NCI-H2196 (cell line): Measurements from ENCODE around the gene ASPRV1.
"Not testable (repeated sequence)": the region's sequence is repeated elsewhere in the genome, so short reads cannot be mapped to it uniquely, and the experiment has no call there.

ENCODE experiments used
- DNase-seq: peaks from one replicate; lab custom pipeline; 2025; ENCODE audit not compliant: unreplicated experiment; lab: John Stamatoyannopoulos, UW

Gene ASPRV1

DNA sequence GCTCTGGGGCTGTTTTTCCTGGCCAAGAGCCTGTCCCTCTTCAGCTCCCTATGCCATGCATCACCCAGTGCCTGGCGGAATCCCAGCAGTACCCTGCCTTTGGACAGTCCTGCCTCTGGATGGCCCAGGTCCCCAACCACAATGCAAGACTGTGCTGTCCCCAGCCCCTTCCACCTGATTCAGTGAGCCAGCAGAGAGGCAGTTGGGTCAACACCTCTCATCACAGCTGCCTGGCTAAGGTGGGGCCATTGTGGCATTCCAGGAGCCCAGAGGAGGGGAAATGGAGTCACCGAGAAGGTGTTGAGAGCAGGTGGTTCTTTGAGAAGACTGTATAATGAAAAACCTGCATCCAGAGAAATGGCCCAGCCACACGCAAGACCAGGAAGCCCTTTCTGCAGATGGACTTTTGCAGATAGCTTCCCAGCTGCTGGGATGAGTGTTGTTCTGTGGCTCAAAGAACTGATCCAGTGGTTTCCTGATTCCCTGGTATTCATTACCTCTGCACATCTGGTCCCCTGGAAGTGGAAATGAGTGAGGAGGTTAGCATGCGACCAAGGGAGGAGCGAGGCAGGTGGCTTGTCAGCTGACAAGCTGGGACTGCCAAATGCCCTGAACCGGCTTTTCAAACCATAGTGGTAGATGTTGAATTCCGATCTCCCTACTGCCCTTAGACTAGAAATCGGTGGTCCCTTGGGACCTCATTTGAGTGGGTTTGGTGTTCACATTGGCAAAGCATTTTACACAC is 1.7 kb upstream of the ASPRV1 start:
- DNase-seq, result no peak

- DNase-seq, result no peak
Observed at GRCh38 chr2:69960821-69961220, 610 bp downstream of the ASPRV1 start.

DNA sequence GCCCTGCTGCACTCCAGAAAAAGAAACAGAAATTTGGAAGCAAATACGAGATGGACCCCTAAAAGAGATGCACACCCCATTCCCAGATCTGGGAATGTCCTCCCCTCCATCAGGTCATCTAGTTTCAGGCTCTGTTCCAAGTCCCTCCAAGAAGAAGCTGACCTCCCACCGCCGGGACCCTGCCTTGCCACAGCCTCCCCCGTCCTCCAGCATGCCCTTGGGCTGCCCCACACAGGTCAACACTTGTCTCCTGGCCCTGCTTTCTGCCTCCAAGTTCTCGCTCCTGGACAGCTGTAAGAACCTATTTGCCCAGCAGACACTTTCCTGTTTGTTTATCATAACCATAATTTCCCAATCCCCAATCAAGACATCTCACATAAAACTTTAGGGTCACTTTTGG is 2.0 kb downstream of the ASPRV1 start:
- DNase-seq, result no peak

GRCh38 chr2:69958480-69958879 is 3.0 kb downstream of the ASPRV1 start:
- no peak for DNase-seq

DNA sequence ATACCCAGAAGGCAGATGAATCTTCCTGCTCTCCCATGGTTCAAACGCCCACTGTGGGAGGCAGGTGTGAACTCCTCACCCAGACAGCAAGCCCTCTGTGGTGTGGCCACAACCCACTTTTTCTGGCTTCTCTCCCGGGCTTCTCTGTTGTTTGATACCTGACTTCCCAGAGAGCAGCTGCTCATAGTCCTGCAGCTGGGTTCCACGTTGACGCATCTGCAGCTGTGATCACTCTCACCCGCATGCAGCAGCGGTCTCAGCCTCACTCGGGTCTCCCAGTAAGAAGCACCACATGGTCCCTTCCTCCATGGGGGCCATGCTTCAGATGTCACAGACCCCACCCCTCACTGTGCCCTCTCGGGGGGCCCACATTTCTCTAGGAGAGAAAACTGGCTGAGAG is 3.5 kb downstream of the ASPRV1 start:
- DNase-seq, result peak; percentile 5

GRCh38 chr2:69956475-69956979 is 4.9 kb downstream of the ASPRV1 start:
- no peak for DNase-seq

GRCh38 chr2:69955029-69955428 is 6.4 kb downstream of the ASPRV1 start:
- no peak for DNase-seq

DNA sequence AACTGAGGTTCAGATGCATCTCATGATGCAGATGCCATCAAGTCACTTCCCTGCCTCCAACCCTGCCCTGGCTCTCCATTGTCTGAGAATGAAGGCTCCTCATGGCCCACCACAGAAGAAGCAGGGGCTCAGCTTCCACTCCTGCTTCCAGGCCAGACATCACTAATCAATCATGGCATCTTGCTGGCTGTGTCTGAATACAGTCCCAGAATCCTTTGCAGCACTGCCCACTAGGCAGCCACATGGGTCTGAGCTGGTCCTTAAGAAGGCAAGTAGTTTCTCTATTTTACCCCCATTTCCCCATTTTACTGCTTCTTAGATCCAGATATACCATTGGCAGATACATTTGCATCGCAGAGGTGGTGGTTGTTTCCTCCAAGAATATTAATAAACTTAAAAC is 7.3 kb downstream of the ASPRV1 start:
- no peak for DNase-seq

- DNase-seq, result no peak
Observed at GRCh38 chr2:69952336-69953115, 8.9 kb downstream of the ASPRV1 start.

GRCh38 chr2:69950671-69951070 is 10.8 kb downstream of the ASPRV1 start:
- DNase-seq, result not testable (repeated sequence)

DNA sequence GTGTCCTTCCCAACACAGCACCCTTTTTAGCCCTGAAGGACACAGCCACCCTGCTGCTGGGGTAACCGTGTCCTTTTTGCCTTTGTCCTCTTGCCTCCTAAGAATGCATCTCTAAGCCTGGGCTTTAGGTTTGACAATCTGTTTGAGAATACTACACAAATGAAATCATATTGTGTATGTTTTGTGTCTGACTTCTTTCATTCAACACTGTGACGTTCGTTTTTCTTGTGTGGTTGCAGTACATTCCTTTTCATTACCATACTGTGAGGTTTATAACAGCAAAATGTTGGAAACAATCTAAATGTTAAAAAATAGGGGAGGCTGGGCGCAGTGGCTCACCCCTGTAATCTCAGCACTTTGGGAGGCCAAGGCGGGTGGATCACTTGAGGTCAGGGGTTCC is 11.2 kb downstream of the ASPRV1 start:
- no peak for DNase-seq

GRCh38 chr2:69948963-69949645 is 12.3 kb downstream of the ASPRV1 start:
- no peak for DNase-seq

DNA sequence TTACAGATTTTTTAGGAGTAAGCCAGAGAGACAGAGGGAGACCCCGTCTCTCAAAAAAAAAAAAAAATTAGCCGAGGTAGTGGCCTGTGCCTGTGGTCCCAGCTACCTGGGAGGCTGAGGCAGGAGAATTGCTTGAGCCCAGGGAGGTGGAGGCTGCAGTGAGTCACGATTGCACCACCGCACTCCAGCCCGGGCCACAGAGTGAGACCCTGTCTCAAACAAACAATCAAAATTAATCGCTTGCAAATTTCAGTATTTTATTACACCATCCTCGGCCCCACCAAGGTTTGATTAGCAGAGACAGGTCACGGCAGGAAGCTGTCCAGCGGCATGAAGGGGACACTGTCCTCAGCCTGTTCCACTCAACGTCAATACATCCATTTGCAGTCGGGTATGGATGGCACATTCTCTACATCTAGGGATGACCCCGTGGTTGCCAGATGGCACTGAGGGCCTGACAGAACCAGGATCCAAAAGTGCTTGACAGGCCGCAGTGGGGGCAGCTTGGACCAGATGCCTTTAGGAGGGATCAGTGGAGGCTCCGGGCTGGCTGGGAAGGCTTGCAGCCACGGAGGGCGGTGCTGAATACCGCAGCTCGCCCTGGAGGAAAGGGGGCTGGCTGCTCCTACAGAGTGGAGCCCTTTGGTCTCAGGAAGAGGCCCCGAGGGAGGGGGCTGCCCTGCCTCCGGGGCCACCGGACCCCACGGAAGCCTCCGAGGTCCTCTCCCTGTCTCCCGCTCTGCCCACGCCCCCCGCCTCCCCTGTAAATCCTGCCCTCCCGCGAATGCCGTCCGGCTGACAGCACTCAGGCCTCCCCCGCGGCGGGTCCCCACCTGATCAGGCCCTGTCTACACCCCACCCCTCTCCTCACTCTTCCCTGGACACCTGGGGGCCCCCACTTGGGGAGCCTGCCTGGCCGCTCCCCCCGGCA is 13.1 kb downstream of the ASPRV1 start:
- no peak for DNase-seq

GRCh38 chr2:69947325-69947931 is 14.0 kb downstream of the ASPRV1 start:
- DNase-seq, result no peak

DNA sequence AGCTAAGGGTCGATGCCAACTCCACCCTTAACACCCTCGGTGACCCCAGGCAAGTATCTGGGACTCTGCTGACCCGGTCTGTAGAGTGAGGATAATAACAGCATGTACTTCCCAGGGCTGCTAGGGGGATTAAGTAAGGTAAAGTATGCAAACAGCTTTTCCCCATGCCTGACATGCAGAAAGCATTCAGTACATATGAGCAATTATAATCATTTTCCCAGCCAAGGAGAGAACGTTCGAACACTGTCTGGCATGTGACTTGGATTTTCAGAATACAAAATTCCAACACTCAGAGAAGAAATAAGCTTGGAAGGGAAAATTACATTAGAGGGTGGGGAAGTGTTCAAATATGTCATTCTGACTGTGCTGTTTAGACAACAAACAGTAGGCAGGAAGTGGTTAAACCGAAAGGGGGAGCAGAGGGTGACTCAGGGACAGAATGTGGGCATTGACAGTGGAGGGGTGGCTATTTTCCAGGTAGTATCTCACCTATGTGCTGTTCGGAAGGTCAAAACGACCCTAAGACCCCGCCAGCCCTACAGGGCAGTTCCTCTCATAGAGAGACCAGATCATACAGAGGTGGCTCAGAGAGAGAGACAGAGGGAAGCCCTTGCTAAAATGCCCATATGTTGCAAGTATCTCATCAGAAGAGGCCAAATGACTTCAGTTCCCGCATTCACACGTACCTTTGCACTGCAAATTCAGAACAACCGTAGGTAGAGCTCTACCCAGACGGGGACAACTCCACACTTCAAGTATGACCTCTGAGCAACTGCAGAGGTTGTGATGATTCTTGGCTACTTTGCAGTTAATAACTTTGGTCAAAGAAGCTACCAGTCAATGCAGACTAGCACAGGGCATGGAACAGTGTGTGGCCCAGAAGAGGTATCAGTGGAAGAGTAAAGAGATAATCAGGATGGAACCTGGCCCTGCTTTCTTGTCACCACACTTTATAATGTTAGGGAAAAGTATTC is 14.8 kb downstream of the ASPRV1 start:
- DNase-seq, result no peak

DNA sequence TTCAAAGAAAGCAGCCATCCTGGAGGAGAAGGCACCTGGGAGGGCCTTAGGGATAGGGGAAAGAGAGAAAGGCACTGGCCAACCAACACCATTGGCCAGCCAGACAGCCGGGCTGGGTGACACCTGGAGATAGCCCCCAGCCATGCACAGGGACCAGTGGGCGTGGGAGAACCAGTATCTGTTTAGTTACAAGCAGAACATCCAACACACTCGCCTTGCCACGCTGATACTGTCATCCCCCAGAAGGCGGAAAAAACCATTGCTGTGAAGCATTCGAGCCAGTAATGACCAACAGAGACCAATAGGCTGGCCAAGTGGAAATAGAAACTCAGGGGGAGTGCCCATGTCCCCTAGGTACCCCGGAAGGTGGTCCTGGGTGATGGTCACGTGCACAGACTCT is 15.5 kb downstream of the ASPRV1 start:
- DNase-seq, result no peak

GRCh38 chr2:69945441-69945840 is 16.0 kb downstream of the ASPRV1 start:
- DNase-seq, result no peak

- no peak for DNase-seq
Observed at GRCh38 chr2:69944756-69945155, 16.7 kb downstream of the ASPRV1 start.
